PC-3 (cell line): Measurements from ENCODE around the gene LCE6A.

Experiments
- CTCF ChIP-seq: fragments of 300-600 bp; sonication (generic); conservative IDR thresholded peaks from 2 replicates; pipeline ENCODE4 v1.5.1; 2017; ENCODE audit warnings: antibody characterized with exemption, low read depth, mild to moderate bottlenecking, low read length
- EZH2 ChIP-seq: fragments of 300-600 bp; sonication (generic); IDR thresholded peaks from one replicate; pipeline ENCODE4 v1.6.1; 2017; ENCODE audit warnings: antibody characterized with exemption, mild to moderate bottlenecking, low read length; ENCODE audit not compliant: unreplicated experiment
- EZH2phosphoT487 ChIP-seq: fragments of 300-600 bp; sonication (generic); IDR thresholded peaks from 2 replicates; pipeline ENCODE4 v1.6.1; 2018; ENCODE audit warnings: mild to moderate bottlenecking, antibody characterized with exemption, low read length, borderline replicate concordance

DNA sequence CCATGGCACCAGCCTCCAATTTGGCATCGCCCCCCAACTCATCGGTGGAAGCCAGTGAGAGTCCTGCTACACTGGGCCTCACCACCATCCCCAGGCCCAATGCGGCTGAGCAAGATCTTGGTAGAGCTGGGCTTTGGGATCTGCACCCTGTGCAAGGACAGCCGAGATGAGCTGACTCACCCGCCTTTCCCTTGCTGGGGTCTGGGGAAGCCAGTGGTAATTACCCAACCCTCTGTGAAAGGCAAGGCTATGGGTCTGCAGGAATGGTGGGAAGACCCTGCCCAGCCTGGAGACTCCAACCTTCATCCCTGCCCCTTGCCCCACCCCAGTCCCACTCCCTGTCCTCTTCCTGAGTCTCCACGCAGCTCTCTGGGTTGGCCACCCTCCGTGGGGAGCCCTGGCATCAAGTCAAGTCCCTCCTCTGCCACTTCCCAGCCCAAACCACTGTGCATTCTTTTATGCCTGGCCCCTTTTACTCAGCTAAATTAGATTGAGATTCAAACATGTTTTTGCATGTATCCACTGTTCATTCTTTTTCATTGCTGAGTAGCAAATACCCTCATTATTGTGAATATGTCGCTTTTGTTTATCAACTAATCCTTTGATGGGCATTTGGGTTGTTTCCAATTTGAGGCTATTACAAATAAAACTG is 44.2 kb downstream of the LCE6A start:
- no peak for TF ChIP-seq CTCF
- TF ChIP-seq EZH2 = no peak
- no peak for TF ChIP-seq EZH2phosphoT487
